Neuronal stem cell (in vitro differentiated cells): ENCODE data around the gene BTBD9.

Experiments used
- DNase-seq: peaks from one replicate; pipeline ENCODE4 v3.0.0-alpha.2; 2013; ENCODE audit warnings: low spot score
- H2AFZ ChIP-seq: one replicate; pipeline ENCODE4 v1.6.1; 2013; ENCODE audit warnings: mild to moderate bottlenecking, low read length, inconsistent platforms
- H2AK5ac ChIP-seq: 2 replicates; pipeline ENCODE4 v1.6.1; 2013; ENCODE audit warnings: low read depth, mild to moderate bottlenecking, inconsistent platforms, low read length, moderate library complexity, mixed read lengths
- H2BK120ac ChIP-seq: 2 replicates; pipeline ENCODE4 v1.6.1; 2013; ENCODE audit warnings: low read depth, mild to moderate bottlenecking, inconsistent platforms, low read length, moderate library complexity, mixed read lengths
- H2BK12ac ChIP-seq: one replicate; pipeline ENCODE4 v1.6.1; 2013; ENCODE audit warnings: low read length, inconsistent platforms
- H2BK15ac ChIP-seq: 2 replicates; pipeline ENCODE4 v1.6.1; 2013; ENCODE audit warnings: mild to moderate bottlenecking, low read length, inconsistent platforms, mixed read lengths
- H2BK5ac ChIP-seq: one replicate; pipeline ENCODE4 v1.6.1; 2013; ENCODE audit warnings: inconsistent platforms, mild to moderate bottlenecking, low read length, moderate library complexity
- H3K14ac ChIP-seq: one replicate; pipeline ENCODE4 v1.6.1; 2013; ENCODE audit warnings: low read length, inconsistent platforms
- H3K18ac ChIP-seq: 2 replicates; pipeline ENCODE4 v1.6.1; 2013; ENCODE audit warnings: low read length, inconsistent platforms
- H3K23ac ChIP-seq: 2 replicates; pipeline ENCODE4 v1.6.1; 2013; ENCODE audit warnings: low read depth, mild to moderate bottlenecking, mixed read lengths, low read length, inconsistent platforms; ENCODE audit not compliant: poor library complexity
- H3K27ac ChIP-seq: replicated peaks from 3 replicates; pipeline ENCODE4 v1.5.1; 2013; ENCODE audit warnings: low read length, inconsistent platforms
- H3K27me3 ChIP-seq, 3 experiments: 2 replicates each; pipeline ENCODE4 v1.6.1; 2013; ENCODE audit warnings: low read length in 3 of 3, mild to moderate bottlenecking in 2 of 3, inconsistent platforms in 1 of 3, low read depth in 1 of 3, mixed read lengths in 1 of 3, moderate library complexity in 1 of 3; ENCODE audit not compliant: control insufficient read depth in 3 of 3, insufficient read depth in 3 of 3
- H3K36me3 ChIP-seq, 2 donors: replicated peaks in 1 of 2; 2 replicates each; pipeline ENCODE4 v1.6.1; 2013; ENCODE audit warnings: low read length in 2 of 2; ENCODE audit not compliant: control insufficient read depth in 2 of 2, insufficient read depth in 2 of 2
- H3K4ac ChIP-seq: 2 replicates; pipeline ENCODE4 v1.6.1; 2013; ENCODE audit warnings: inconsistent platforms, mild to moderate bottlenecking, low read length, moderate library complexity
- H3K4me1 ChIP-seq, 2 donors: 1 replicate in 1 of 2; 2 replicates in 1 of 2; pipeline ENCODE4 v1.6.1; 2013; ENCODE audit warnings: low read length in 2 of 2, low read depth in 1 of 2; ENCODE audit not compliant: control insufficient read depth in 2 of 2, insufficient read depth in 1 of 2
- H3K4me2 ChIP-seq: one replicate; pipeline ENCODE4 v1.6.1; 2013; ENCODE audit warnings: mild to moderate bottlenecking, low read length, inconsistent platforms; ENCODE audit not compliant: insufficient read depth, poor library complexity, severe bottlenecking
- H3K4me3 ChIP-seq, 2 donors: 2 replicates each; pipeline ENCODE4 v1.5.1; 2013; ENCODE audit warnings: low read length in 2 of 2, mild to moderate bottlenecking in 2 of 2, inconsistent platforms in 1 of 2, moderate library complexity in 1 of 2
- H3K79me1 ChIP-seq: one replicate; pipeline ENCODE4 v1.6.1; 2013; ENCODE audit warnings: low read depth, mild to moderate bottlenecking, inconsistent platforms, low read length, moderate library complexity
- H3K9ac ChIP-seq: one replicate; pipeline ENCODE4 v1.6.1; 2013; ENCODE audit warnings: mild to moderate bottlenecking, low read depth, low read length, inconsistent platforms; ENCODE audit not compliant: poor library complexity
- H3K9me3 ChIP-seq, 2 donors: replicated peaks in 1 of 2; 2 replicates each; pipeline versions ENCODE3 to v1.6.1; 2013; ENCODE audit warnings: low read length in 2 of 2, mild to moderate bottlenecking in 2 of 2, inconsistent platforms in 1 of 2, low read depth in 1 of 2, mixed read lengths in 1 of 2, moderate library complexity in 1 of 2; ENCODE audit not compliant: control insufficient read depth in 2 of 2, insufficient read depth in 1 of 2
- H4K8ac ChIP-seq: one replicate; pipeline ENCODE4 v1.6.1; 2013; ENCODE audit warnings: low read depth, mild to moderate bottlenecking, inconsistent platforms, low read length, moderate library complexity
- H4K91ac ChIP-seq: one replicate; pipeline ENCODE4 v1.6.1; 2013; ENCODE audit warnings: low read length, low read depth, mild to moderate bottlenecking, inconsistent platforms; ENCODE audit not compliant: poor library complexity
- WGBS, 2 donors: extraction: QIAGEN DNeasy Blood & Tissue Kit; methylation state at CpG; one replicate each; pipeline ENCODE4 v1.1.7; 2013; ENCODE audit warnings: missing lambda C conversion rate in 2 of 2, mixed read lengths in 1 of 2; ENCODE audit not compliant: insufficient read length in 2 of 2, insufficient replicate concordance in 1 of 2; ENCODE audit errors: extremely low coverage in 2 of 2; 5-methylcytosine and 5-hydroxymethylcytosine counted together

The BTBD9 gene

DNA sequence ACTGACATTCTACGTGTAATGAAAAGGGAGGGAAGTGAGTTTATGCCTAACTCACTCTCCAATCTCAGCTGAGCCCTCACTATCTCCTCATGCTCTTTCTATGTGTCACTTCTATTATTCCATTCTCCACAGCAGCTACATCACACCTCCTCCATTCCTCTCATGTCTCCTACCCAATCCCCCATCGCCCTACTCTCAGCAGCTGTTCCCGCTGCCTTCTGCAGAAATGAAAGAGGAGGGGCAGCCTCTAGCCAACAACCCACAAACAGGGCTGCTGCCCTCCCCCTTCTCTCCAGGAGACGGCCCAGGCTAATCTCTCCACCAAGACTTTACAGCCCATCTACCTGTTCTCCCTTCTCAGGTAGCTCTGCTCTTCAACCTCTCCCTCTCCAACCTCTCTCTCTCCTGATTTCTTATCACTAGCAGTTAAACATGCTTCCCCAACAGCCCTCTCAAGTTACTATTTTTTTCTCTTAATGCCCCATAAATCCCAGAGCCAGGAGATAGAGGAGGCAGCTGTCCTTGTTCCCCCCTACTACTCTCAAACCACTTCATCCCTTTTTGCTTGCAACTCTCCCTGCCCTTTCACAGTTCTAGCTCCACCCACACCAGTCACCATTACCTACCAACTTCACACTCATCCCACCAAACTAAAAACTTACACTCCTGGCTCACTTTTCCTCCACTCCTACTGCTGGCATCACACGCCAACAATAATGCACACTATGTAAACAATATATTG is 136.5 kb downstream of the BTBD9 start:
- H3K4ac ChIP-seq = no peak overlapping the region
- no peak overlapping the region for H2AFZ ChIP-seq
- DNase-seq = no peak
- H4K91ac ChIP-seq = no peak overlapping the region
- H3K9ac ChIP-seq = no peak overlapping the region
- no peak overlapping the region for H3K4me2 ChIP-seq
- H3K23ac ChIP-seq = no peak overlapping the region
- no peak overlapping the region for H2AK5ac ChIP-seq
- WGBS, 2 donors = no CpG with 5 or more reads among the region's 5 CpGs
- no peak overlapping the region for H3K4me3 ChIP-seq
- peaks cover 4 to 7% of the 10 kb centered on the region in 2 donors for H3K4me1 ChIP-seq
- H2BK12ac ChIP-seq = no peak overlapping the region
- no peak overlapping the region for H2BK120ac ChIP-seq
- no peak overlapping the region for H3K27ac ChIP-seq
- H2BK15ac ChIP-seq = no peak overlapping the region
- H3K36me3 ChIP-seq = no peaks in the 10 kb centered on the region
- H3K27me3 ChIP-seq = no peaks in the 10 kb centered on the region
- no peaks in the 10 kb centered on the region for H3K9me3 ChIP-seq
- no peak overlapping the region for H3K14ac ChIP-seq
- no peak overlapping the region for H4K8ac ChIP-seq
- H2BK5ac ChIP-seq = no peak overlapping the region
- H3K79me1 ChIP-seq = no peaks in the 10 kb centered on the region
- H3K18ac ChIP-seq = no peak overlapping the region

DNA sequence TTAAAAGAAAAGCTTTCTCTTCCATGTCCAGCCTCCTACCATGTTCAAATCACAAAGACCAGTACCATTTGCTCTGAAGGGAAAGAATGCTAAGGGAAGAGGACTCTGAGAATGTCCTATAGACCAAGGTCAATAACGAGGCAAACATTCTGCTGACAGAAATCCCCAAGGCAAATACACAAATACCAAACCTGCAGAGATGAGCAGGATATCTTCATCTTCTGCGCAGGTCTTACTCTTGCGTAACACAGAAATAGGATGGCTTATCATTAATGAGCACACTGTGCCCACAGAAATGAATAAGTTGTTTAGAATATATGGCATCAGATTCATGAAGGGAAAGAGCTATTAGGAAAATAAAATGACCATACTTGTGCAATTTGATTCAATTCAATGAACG is 137.3 kb downstream of the BTBD9 start:
- H3K27ac ChIP-seq = no peak overlapping the region
- no peaks in the 10 kb centered on the region for H3K9me3 ChIP-seq

DNA sequence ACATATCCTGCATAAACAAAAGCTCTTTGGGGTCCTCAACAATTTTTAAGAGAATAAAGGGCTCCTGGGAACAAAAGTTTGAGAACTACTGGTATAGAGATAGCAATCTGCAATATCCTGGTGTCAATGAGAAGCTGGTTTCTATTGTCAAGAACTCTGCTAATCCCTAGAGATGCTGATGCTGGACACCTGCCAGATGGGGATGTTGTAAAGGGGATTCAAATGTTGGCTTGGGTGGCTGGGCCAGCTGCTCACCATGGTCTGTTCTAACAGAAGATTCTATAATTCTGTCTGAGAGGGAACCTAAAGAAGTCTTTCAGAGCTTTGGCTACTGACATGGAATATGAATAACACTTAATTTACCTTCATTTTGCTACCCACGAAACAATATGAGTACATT is 137.8 kb downstream of the BTBD9 start:
- no peak overlapping the region for H4K8ac ChIP-seq
- H3K79me1 ChIP-seq = no peaks in the 10 kb centered on the region
- H3K27me3 ChIP-seq = no peaks in the 10 kb centered on the region
- H3K4me2 ChIP-seq = no peak overlapping the region
- H3K23ac ChIP-seq = no peak overlapping the region
- peaks cover 4 to 7% of the 10 kb centered on the region in 2 donors for H3K4me1 ChIP-seq
- WGBS, 2 donors = no CpG with 5 or more reads among the region's 1 CpG
- no peak overlapping the region for H3K9ac ChIP-seq
- H2BK5ac ChIP-seq = no peak overlapping the region
- H3K18ac ChIP-seq = no peak overlapping the region
- no peak overlapping the region for H3K27ac ChIP-seq
- no peak overlapping the region for H2BK15ac ChIP-seq
- H3K4ac ChIP-seq = no peak overlapping the region
- H3K9me3 ChIP-seq = no peaks in the 10 kb centered on the region
- no peak overlapping the region for H2BK120ac ChIP-seq
- H2BK12ac ChIP-seq = no peak overlapping the region
- no peaks in the 10 kb centered on the region for H3K36me3 ChIP-seq
- no peak overlapping the region for H3K14ac ChIP-seq
- H2AK5ac ChIP-seq = no peak overlapping the region
- no peak for DNase-seq
- H3K4me3 ChIP-seq = no peak overlapping the region
- H4K91ac ChIP-seq = no peak overlapping the region
- H2AFZ ChIP-seq = no peak overlapping the region

More for the DNA sequence above, 137.3 kb downstream of the BTBD9 start:
- no CpG with 5 or more reads among the region's 4 CpGs for WGBS, 2 donors
- no peak overlapping the region for H2BK5ac ChIP-seq
- no peaks in the 10 kb centered on the region for H3K79me1 ChIP-seq
- no peak for DNase-seq
- no peaks in the 10 kb centered on the region for H3K36me3 ChIP-seq
- no peak overlapping the region for H2AFZ ChIP-seq
- no peak overlapping the region for H2BK15ac ChIP-seq
- no peak overlapping the region for H2AK5ac ChIP-seq
- H3K9ac ChIP-seq = no peak overlapping the region
- H3K4me3 ChIP-seq = no peak overlapping the region
- H3K23ac ChIP-seq = no peak overlapping the region
- H3K18ac ChIP-seq = no peak overlapping the region
- no peak overlapping the region for H4K8ac ChIP-seq
- no peak overlapping the region for H2BK12ac ChIP-seq
- H2BK120ac ChIP-seq = no peak overlapping the region
- no peak overlapping the region for H3K4ac ChIP-seq
- H4K91ac ChIP-seq = no peak overlapping the region
- H3K4me1 ChIP-seq = peaks cover 4 to 7% of the 10 kb centered on the region in 2 donors
- H3K14ac ChIP-seq = no peak overlapping the region
- H3K27me3 ChIP-seq = no peaks in the 10 kb centered on the region
- no peak overlapping the region for H3K4me2 ChIP-seq

DNA sequence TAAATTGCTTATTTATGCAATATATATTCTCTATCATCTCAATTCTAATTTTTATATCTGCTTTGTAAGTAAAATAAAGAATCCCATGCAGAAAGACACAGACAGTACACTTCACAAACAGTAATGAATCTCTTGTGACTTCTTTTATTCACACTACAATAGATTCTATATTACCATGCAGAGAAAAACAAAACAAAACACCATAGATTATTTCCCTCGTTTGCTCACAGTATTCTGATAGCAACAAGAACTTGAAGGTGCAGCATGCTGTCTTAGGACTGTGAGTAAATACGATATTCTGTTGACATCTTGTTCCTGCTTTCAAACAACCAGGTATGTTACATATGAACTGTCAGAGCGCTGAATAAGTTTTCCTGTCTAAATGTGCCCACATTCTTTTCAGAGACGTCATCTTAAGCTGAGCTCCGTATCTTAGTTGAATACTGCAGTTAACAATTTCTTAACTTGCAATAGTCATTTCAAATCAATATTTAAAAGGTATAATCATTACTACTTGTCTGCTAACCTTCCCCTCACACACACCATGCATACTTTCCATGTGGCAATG is 140.1 kb downstream of the BTBD9 start:
- Histone ChIP-seq H3K4ac (no peak overlapping the region), H2BK5ac (no peak overlapping the region), H3K9me3 (no peaks in the 10 kb centered on the region), H3K4me2 (no peak overlapping the region), H4K8ac (no peak overlapping the region), H2BK15ac (no peak overlapping the region), H2AK5ac (no peak overlapping the region), H4K91ac (no peak overlapping the region), H3K27me3 (no peaks in the 10 kb centered on the region), H3K27ac (no peak overlapping the region), H3K9ac (no peak overlapping the region), H2BK120ac (no peak overlapping the region), H3K23ac (no peak overlapping the region), H3K18ac (no peak overlapping the region), H2BK12ac (no peak overlapping the region), H3K14ac (no peak overlapping the region), H3K79me1 (no peaks in the 10 kb centered on the region), H3K36me3 (no peaks in the 10 kb centered on the region), H2AFZ (no peak overlapping the region), H3K4me3 (no peak overlapping the region), H3K4me1 (peaks cover 4 to 7% of the 10 kb centered on the region in 2 donors)
- no CpG with 5 or more reads among the region's 5 CpGs for WGBS, 2 donors
- DNase-seq = no peak
